Mesenchymal stem cell (in vitro differentiated cells and primary cell): ENCODE data around the gene PDE7B.
A peak's percentile ranks its signal among the peaks of the same experiment; 100 is the strongest.

Experiments
- DNase-seq: peaks from one replicate; pipeline ENCODE4 v3.0.0-alpha.2; 2013
- H2AFZ ChIP-seq: one replicate; pipeline ENCODE4 v1.6.1; 2013; ENCODE audit warnings: low read depth, mild to moderate bottlenecking, control low read depth, inconsistent platforms, low read length, moderate library complexity
- H2AK5ac ChIP-seq: 2 replicates; pipeline ENCODE4 v1.6.1; 2013; ENCODE audit warnings: low read length, moderate library complexity, mild to moderate bottlenecking, inconsistent platforms; ENCODE audit not compliant: severe bottlenecking
- H2BK120ac ChIP-seq: one replicate; pipeline ENCODE4 v1.6.1; 2013; ENCODE audit warnings: low read depth, mild to moderate bottlenecking, inconsistent platforms, low read length, moderate library complexity
- H2BK12ac ChIP-seq, 2 experiments: one replicate each; pipeline ENCODE4 v1.6.1; 2013; ENCODE audit warnings: inconsistent platforms in 2 of 2, low read length in 2 of 2, mild to moderate bottlenecking in 2 of 2, moderate library complexity in 2 of 2, control low read depth in 1 of 2
- H2BK15ac ChIP-seq: one replicate; pipeline ENCODE4 v1.6.1; 2013; ENCODE audit warnings: mild to moderate bottlenecking, low read depth, inconsistent platforms; ENCODE audit not compliant: poor library complexity, severe bottlenecking
- H2BK5ac ChIP-seq: 2 replicates; pipeline ENCODE4 v1.6.1; 2013; ENCODE audit warnings: low read depth, mild to moderate bottlenecking, low read length, control low read depth, inconsistent platforms; ENCODE audit not compliant: poor library complexity, severe bottlenecking
- H3K14ac ChIP-seq, 2 experiments: one replicate each; pipeline ENCODE4 v1.6.1; 2013; ENCODE audit warnings: inconsistent platforms in 2 of 2, low read length in 2 of 2, control low read depth in 1 of 2, mild to moderate bottlenecking in 1 of 2, moderate library complexity in 1 of 2
- H3K18ac ChIP-seq, 2 experiments: one replicate each; pipeline ENCODE4 v1.6.1; 2013; ENCODE audit warnings: inconsistent platforms in 2 of 2, low read length in 2 of 2, control low read depth in 1 of 2, low read depth in 1 of 2, mild to moderate bottlenecking in 1 of 2
- H3K23ac ChIP-seq, 2 experiments: one replicate each; pipeline ENCODE4 v1.6.1; 2013; ENCODE audit warnings: inconsistent platforms in 2 of 2, low read length in 2 of 2, mild to moderate bottlenecking in 2 of 2, moderate library complexity in 2 of 2, control low read depth in 1 of 2
- H3K27ac ChIP-seq: 2 replicates; pipeline ENCODE4 v1.5.1; 2013; ENCODE audit warnings: mild to moderate bottlenecking, moderate library complexity, low read length, control low read depth, inconsistent platforms; ENCODE audit not compliant: poor library complexity, severe bottlenecking
- H3K27me3 ChIP-seq, 2 experiments: 2 replicates each; pipeline versions ENCODE4 v1.6.1 to v1.7.0; 2013; ENCODE audit warnings: low read length in 2 of 2, mild to moderate bottlenecking in 2 of 2, moderate library complexity in 2 of 2, control low read depth in 1 of 2, inconsistent platforms in 1 of 2; ENCODE audit not compliant: control insufficient read depth in 1 of 2, insufficient read depth in 1 of 2
- H3K36me3 ChIP-seq, 2 experiments: 2 replicates each; pipeline versions ENCODE4 v1.6.1 to v1.7.0; 2013; ENCODE audit warnings: low read length in 2 of 2, control low read depth in 1 of 2, inconsistent platforms in 1 of 2, low read depth in 1 of 2, mild to moderate bottlenecking in 1 of 2; ENCODE audit not compliant: insufficient read depth in 2 of 2, control insufficient read depth in 1 of 2
- H3K4ac ChIP-seq, 2 experiments: one replicate each; pipeline ENCODE4 v1.6.1; 2013; ENCODE audit warnings: inconsistent platforms in 2 of 2, low read length in 2 of 2, mild to moderate bottlenecking in 2 of 2, moderate library complexity in 2 of 2, control low read depth in 1 of 2, low read depth in 1 of 2
- H3K4me1 ChIP-seq: 2 replicates; pipeline ENCODE4 v1.6.1; 2013; ENCODE audit warnings: low read depth, low read length, control low read depth; ENCODE audit not compliant: control insufficient read depth, insufficient read depth
- H3K4me2 ChIP-seq: 2 replicates; pipeline ENCODE4 v1.6.1; 2013; ENCODE audit warnings: low read length, mild to moderate bottlenecking, inconsistent platforms; ENCODE audit not compliant: poor library complexity, severe bottlenecking
- H3K4me3 ChIP-seq, 2 experiments: 2 replicates each; pipeline versions ENCODE4 v1.5.1 to v1.7.0; 2013; ENCODE audit warnings: low read length in 2 of 2, mild to moderate bottlenecking in 2 of 2, control low read depth in 1 of 2, low read depth in 1 of 2; ENCODE audit not compliant: insufficient read depth in 1 of 2
- H3K79me1 ChIP-seq: replicated peaks from 2 replicates; pipeline ENCODE4 v1.6.1; 2013; ENCODE audit warnings: mild to moderate bottlenecking, control low read depth, low read length, inconsistent platforms; ENCODE audit not compliant: poor library complexity, severe bottlenecking
- H3K9ac ChIP-seq: 2 replicates; pipeline ENCODE4 v1.7.0; 2013; ENCODE audit warnings: mild to moderate bottlenecking, low read length, moderate library complexity
- H3K9me3 ChIP-seq: 2 replicates; pipeline ENCODE4 v1.7.0; 2013; ENCODE audit warnings: mild to moderate bottlenecking, low read length; ENCODE audit not compliant: control insufficient read depth
- H4K8ac ChIP-seq: one replicate; pipeline ENCODE4 v1.6.1; 2013; ENCODE audit warnings: inconsistent platforms, mild to moderate bottlenecking, low read length, moderate library complexity
- H4K91ac ChIP-seq: one replicate; pipeline ENCODE4 v1.6.1; 2013; ENCODE audit warnings: mild to moderate bottlenecking, low read length, inconsistent platforms
- WGBS: methylation state at CpG from one replicate; pipeline ENCODE4 v1.1.7; 2013; ENCODE audit warnings: mixed read lengths; 5-methylcytosine and 5-hydroxymethylcytosine counted together

PDE7B gene

GRCh38 chr6:136232701-136233100 lies 381.2 kb downstream of the PDE7B start:
- Histone ChIP-seq H2AK5ac (no peak overlapping the region), H3K27ac (no peak overlapping the region), H3K23ac (no peak overlapping the region), H2BK12ac (no peak overlapping the region), H2AFZ (no peak overlapping the region), H3K14ac (no peak overlapping the region), H3K9me3 (no peaks in the 10 kb centered on the region), H3K9ac (no peak overlapping the region), H2BK5ac (no peak overlapping the region), H4K91ac (no peak overlapping the region), H3K4me1 (peaks cover 4% of the 10 kb centered on the region), H3K4me3 (no peak overlapping the region), H4K8ac (no peak overlapping the region), H3K79me1 (peaks cover 2% of the 10 kb centered on the region), H2BK15ac (no peak overlapping the region), H3K18ac (no peak overlapping the region), H3K36me3 (no peaks in the 10 kb centered on the region), H2BK120ac (no peak overlapping the region), H3K4me2 (no peak overlapping the region), H3K4ac (no peak overlapping the region), H3K27me3 (no peaks in the 10 kb centered on the region)
- WGBS, result 100% methylated on average over 1 of the region's 1 CpG
- DNase-seq, result no peak

- H3K9ac ChIP-seq, result no peak overlapping the region
- no peak overlapping the region for H2BK120ac ChIP-seq
- H4K8ac ChIP-seq, result no peak overlapping the region
- no peak overlapping the region for H2AFZ ChIP-seq
- peaks cover 2% of the 10 kb centered on the region for H3K79me1 ChIP-seq
- peak; percentile 48 for DNase-seq
- H3K36me3 ChIP-seq, result peaks cover 0 to 5% of the 10 kb centered on the region in 2 experiments
- H3K4me1 ChIP-seq, result peaks cover 3% of the 10 kb centered on the region
- no peak overlapping the region for H3K4me2 ChIP-seq
- no peak overlapping the region for H3K27ac ChIP-seq
- H3K14ac ChIP-seq, result no peak overlapping the region
- H3K23ac ChIP-seq, result no peak overlapping the region
- no peaks in the 10 kb centered on the region for H3K27me3 ChIP-seq
- WGBS, result 72% methylated on average over 4 of the region's 4 CpGs
- H2BK15ac ChIP-seq, result no peak overlapping the region
- H3K4ac ChIP-seq, result no peak overlapping the region
- H2BK5ac ChIP-seq, result no peak overlapping the region
- H4K91ac ChIP-seq, result no peak overlapping the region
- no peak overlapping the region for H2BK12ac ChIP-seq
- H3K9me3 ChIP-seq, result no peaks in the 10 kb centered on the region
- H3K18ac ChIP-seq, result no peak overlapping the region
- H3K4me3 ChIP-seq, result no peak overlapping the region
- no peak overlapping the region for H2AK5ac ChIP-seq
Measured at GRCh38 chr6:136235233-136235564, 383.7 kb downstream of the PDE7B start.

- H2BK15ac ChIP-seq, result no peak overlapping the region
- H2AFZ ChIP-seq, result no peak overlapping the region
- H2BK12ac ChIP-seq, result no peak overlapping the region
- H3K4me1 ChIP-seq, result peaks cover 3% of the 10 kb centered on the region
- H2AK5ac ChIP-seq, result no peak overlapping the region
- H3K4me2 ChIP-seq, result no peak overlapping the region
- no peak overlapping the region for H3K27ac ChIP-seq
- no peak overlapping the region for H2BK120ac ChIP-seq
- no peak overlapping the region for H3K14ac ChIP-seq
- DNase-seq, result no peak
- peak overlapping the region in 1 of 2 experiments; percentile 49 for H3K4me3 ChIP-seq
- H3K9me3 ChIP-seq, result no peaks in the 10 kb centered on the region
- 96% methylated on average over 8 of the region's 9 CpGs for WGBS
- H3K36me3 ChIP-seq, result peaks cover 0 to 8% of the 10 kb centered on the region in 2 experiments
- H3K23ac ChIP-seq, result no peak overlapping the region
- H3K18ac ChIP-seq, result no peak overlapping the region
- H4K8ac ChIP-seq, result no peak overlapping the region
- H3K9ac ChIP-seq, result peak overlapping the region; percentile 45
- H4K91ac ChIP-seq, result no peak overlapping the region
- H2BK5ac ChIP-seq, result no peak overlapping the region
- H3K79me1 ChIP-seq, result peaks cover 3% of the 10 kb centered on the region
- no peak overlapping the region for H3K4ac ChIP-seq
- no peaks in the 10 kb centered on the region for H3K27me3 ChIP-seq
Measured at GRCh38 chr6:136236466-136237293, 385.2 kb downstream of the PDE7B start.

- Histone ChIP-seq H2BK120ac (no peak overlapping the region), H3K4me3 (no peak overlapping the region), H2AK5ac (no peak overlapping the region), H3K36me3 (peaks cover 0 to 8% of the 10 kb centered on the region in 2 experiments), H4K91ac (no peak overlapping the region), H3K4me2 (no peak overlapping the region), H4K8ac (no peak overlapping the region), H3K23ac (no peak overlapping the region), H3K4ac (no peak overlapping the region), H3K79me1 (peaks cover 7% of the 10 kb centered on the region), H3K27me3 (no peaks in the 10 kb centered on the region), H2AFZ (no peak overlapping the region), H3K18ac (no peak overlapping the region), H2BK15ac (no peak overlapping the region), H3K27ac (no peak overlapping the region), H2BK12ac (no peak overlapping the region), H3K9ac (no peak overlapping the region), H3K14ac (no peak overlapping the region), H2BK5ac (no peak overlapping the region), H3K9me3 (no peaks in the 10 kb centered on the region), H3K4me1 (no peaks in the 10 kb centered on the region)
- DNase-seq, result peak; percentile 29
- WGBS, result 94% methylated on average over 3 of the region's 5 CpGs
Measured at GRCh38 chr6:136244061-136244616, 392.6 kb downstream of the PDE7B start.
